HepG2 (cell line): ENCODE results near the gene MIER2. TPM values are rescaled to one million over a fixed set of nuclear protein-coding genes. Genes with fewer than 3 reads are reported as not detected.

Experiments
- BRD4 ChIP-seq: sonication (generic); formaldehyde crosslinking; IDR thresholded peaks from 2 replicates; pipeline ENCODE4 v1.4.0; 2020; ENCODE audit warnings: missing genetic modification reagents
- EHMT2 ChIP-seq: fragments of 200-600 bp; sonication (generic); IDR thresholded peaks from 2 replicates; pipeline ENCODE4 v1.7.0; 2017; ENCODE audit warnings: antibody characterized with exemption, low read depth, low read length, borderline replicate concordance
- ELF4 ChIP-seq: sonication (generic); formaldehyde crosslinking; IDR thresholded peaks from 2 replicates; pipeline ENCODE4 v1.5.0; 2020; ENCODE audit warnings: missing genetic modification reagents, mild to moderate bottlenecking, moderate library complexity, borderline replicate concordance
- HMGXB4 ChIP-seq, 2 experiments: sonication (generic) in 1 of 2; formaldehyde crosslinking in 1 of 2; IDR thresholded peaks; 2 replicates each; pipeline versions ENCODE4 v1.4.0 to v1.6.1; 2018 to 2020; ENCODE audit warnings: missing genetic modification reagents in 2 of 2, borderline replicate concordance in 1 of 2, low read depth in 1 of 2, mild to moderate bottlenecking in 1 of 2, missing biosample characterization in 1 of 2
- HNF1B ChIP-seq: sonication (generic); formaldehyde crosslinking; IDR thresholded peaks from 2 replicates; pipeline ENCODE4 v1.5.1; 2020; ENCODE audit warnings: mild to moderate bottlenecking, moderate library complexity, missing genetic modification reagents
- KAT8 ChIP-seq: IDR thresholded peaks from 2 replicates; pipeline ENCODE4 v1.6.1; 2016; ENCODE audit warnings: missing genetic modification reagents, missing compliant biosample characterization
- NFAT5 ChIP-seq: sonication (generic); formaldehyde crosslinking; IDR thresholded peaks from 2 replicates; pipeline ENCODE4 v1.4.0; 2020; ENCODE audit warnings: missing genetic modification reagents
- SP140L ChIP-seq: sonication (generic); formaldehyde crosslinking; IDR thresholded peaks from 2 replicates; pipeline ENCODE4 v1.4.0; 2020; ENCODE audit warnings: missing genetic modification reagents, borderline replicate concordance
- SRSF4 ChIP-seq: fragments of 200-400 bp; formaldehyde crosslinking; IDR thresholded peaks from one replicate; pipeline ENCODE4 v1.6.1; 2018; ENCODE audit warnings: mild to moderate bottlenecking, low read depth, low read length, moderate library complexity; ENCODE audit not compliant: poor library complexity, severe bottlenecking
- ZBTB21 ChIP-seq: sonication (generic); formaldehyde crosslinking; IDR thresholded peaks from 2 replicates; pipeline ENCODE4 v1.4.0; 2020; ENCODE audit warnings: missing genetic modification reagents
- ZBTB34 ChIP-seq: sonication (generic); formaldehyde crosslinking; IDR thresholded peaks from 2 replicates; pipeline ENCODE4 v1.8.0; 2022; ENCODE audit warnings: mild to moderate bottlenecking, missing genetic modification reagents
- ZBTB38 ChIP-seq: sonication (generic); formaldehyde crosslinking; IDR thresholded peaks from 2 replicates; pipeline ENCODE4 v1.5.1; 2020; ENCODE audit warnings: mild to moderate bottlenecking, missing genetic modification reagents
- ZBTB7A ChIP-seq: sonication (generic); formaldehyde crosslinking; IDR thresholded peaks from 2 replicates; pipeline ENCODE4 v1.8.0; 2022; ENCODE audit warnings: mild to moderate bottlenecking, missing genetic modification reagents
- ZNF570 ChIP-seq: sonication (generic); formaldehyde crosslinking; IDR thresholded peaks from 2 replicates; pipeline ENCODE4 v1.4.0; 2020; ENCODE audit warnings: mild to moderate bottlenecking, missing genetic modification reagents, borderline replicate concordance
- ZNF749 ChIP-seq: sonication (generic); formaldehyde crosslinking; IDR thresholded peaks from 2 replicates; pipeline ENCODE4 v1.8.0; 2022; ENCODE audit warnings: mild to moderate bottlenecking, missing genetic modification reagents, moderate library complexity, borderline replicate concordance
- ZNF761 ChIP-seq: sonication (generic); formaldehyde crosslinking; conservative IDR thresholded peaks from 2 replicates; pipeline ENCODE4 v1.4.0; 2020; ENCODE audit warnings: mild to moderate bottlenecking, missing genetic modification reagents
- ZNF788 ChIP-seq: sonication (generic); formaldehyde crosslinking; IDR thresholded peaks from 2 replicates; pipeline ENCODE4 v1.5.0; 2020; ENCODE audit warnings: mild to moderate bottlenecking, missing genetic modification reagents, borderline replicate concordance
- ZNF891 ChIP-seq: sonication (generic); formaldehyde crosslinking; IDR thresholded peaks from 2 replicates; pipeline ENCODE4 v1.5.0; 2020; ENCODE audit warnings: mild to moderate bottlenecking, missing genetic modification reagents
- polyA plus RNA-seq, 8 experiments: library from polyadenylated mRNA; depleted of rRNA in 3 of 8; stranded (reverse) in 7 of 8; unstranded in 1 of 8; fragments of >200 nt; fragmentation: Illumina TruSeq in 4 of 8; extraction: Trizol in 4 of 8; gene quantifications; 2 replicates each; pipeline versions ENCODE4 v1.2.1 to v1.2.3, GENCODE V29; 2011 to 2016; ENCODE audit warnings: low read depth in 4 of 8, missing spikeins in 1 of 8, mixed read lengths in 1 of 8; ENCODE audit not compliant: insufficient read depth in 1 of 8
- total RNA-seq, 5 experiments: library from RNA; depleted of rRNA; stranded (reverse); fragments of >200 nt; fragmentation: Illumina TruSeq; extraction: Trizol; gene quantifications; 2 replicates each; pipeline ENCODE4 v1.2.3, GENCODE V29; 2016; ENCODE audit warnings: low read depth in 1 of 5

The MIER2 gene
- total and polyA plus RNA-seq, 2 of the 13 experiments (the other 11 are each of a cell fraction or from before 2014, with no cell fraction given), result 9.6 to 25.7 TPM

- no peak for TF ChIP-seq SP140L
- TF ChIP-seq NFAT5 (CRISPR knock-in tag), result no peak
- TF ChIP-seq HNF1B (CRISPR knock-in tag), result no peak
- no peak for TF ChIP-seq ZBTB7A (CRISPR knock-in tag)
- TF ChIP-seq ZNF749, result no peak
- 0 out of 2 replicates have a peak, but pooled peaks have one; percentile 38 for TF ChIP-seq ZBTB38
- TF ChIP-seq ZNF570, result no peak
- no peak for TF ChIP-seq EHMT2
- TF ChIP-seq ZNF891 (CRISPR knock-in tag), result no peak
- no peak for TF ChIP-seq BRD4 (CRISPR knock-in tag)
- no peak for TF ChIP-seq SRSF4
- no peak for TF ChIP-seq ZBTB34 (CRISPR knock-in tag)
- TF ChIP-seq HMGXB4 (CRISPR knock-in tag; IDR thresholded peaks at IDR 0.05; ENCODE audit: borderline replicate concordance in 1 of 2, low read depth in 1 of 2), result 0 out of 4 replicates have a peak, but pooled peaks of 1 of the 2 experiments have one; percentile 50
- TF ChIP-seq ZBTB21 (CRISPR knock-in tag), result no peak
- TF ChIP-seq ZNF761 (CRISPR knock-in tag), result no peak
- no peak for TF ChIP-seq ZNF788 (CRISPR knock-in tag)
- no peak for TF ChIP-seq KAT8 (CRISPR knock-in tag)
- TF ChIP-seq ELF4, result no peak
Measured at GRCh38 chr19:383922-384798, 39.6 kb upstream of the MIER2 start (continued).
